SU-DHL-6 (cell line): ENCODE results near the gene GAS1.

Source experiments
- EZH2phosphoT487 ChIP-seq: fragments of 200-600 bp; sonication (generic), shearing (Covaris generic); conservative IDR thresholded peaks from 2 replicates; pipeline ENCODE4 v1.6.1; 2018; ENCODE audit warnings: mild to moderate bottlenecking, antibody characterized with exemption, low read length, moderate library complexity, mixed read lengths
- TF ChIP-seq, protein P1 (sequence below): fragments of 200-600 bp; sonication (generic); IDR thresholded peaks from one replicate; pipeline ENCODE4 v1.5.1; 2017; ENCODE audit warnings: antibody characterized with exemption, mild to moderate bottlenecking, low read length, moderate library complexity; ENCODE audit not compliant: insufficient read depth, poor library complexity, severe bottlenecking

DNA sequence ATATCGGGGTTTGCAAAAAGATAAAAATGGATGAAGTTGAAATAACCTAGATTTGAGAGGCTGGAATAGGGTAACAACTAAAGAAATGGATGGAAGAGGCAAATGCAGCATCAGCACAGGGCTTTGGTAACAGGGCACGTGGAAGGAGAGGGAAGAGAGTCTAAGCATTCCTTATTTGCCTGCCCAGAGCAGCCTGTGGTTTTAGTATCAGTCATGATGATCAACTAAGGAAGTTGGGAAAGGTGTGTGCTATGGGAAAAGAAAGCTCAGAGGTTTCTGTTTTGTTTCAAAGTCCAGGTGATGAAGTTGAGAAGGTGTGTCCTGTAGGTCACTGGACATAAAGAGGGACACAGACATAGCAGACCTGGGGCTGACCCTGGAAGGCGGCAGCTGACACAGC, 28.8 kb downstream of the GAS1 start:
- TF ChIP-seq, protein P1, sequence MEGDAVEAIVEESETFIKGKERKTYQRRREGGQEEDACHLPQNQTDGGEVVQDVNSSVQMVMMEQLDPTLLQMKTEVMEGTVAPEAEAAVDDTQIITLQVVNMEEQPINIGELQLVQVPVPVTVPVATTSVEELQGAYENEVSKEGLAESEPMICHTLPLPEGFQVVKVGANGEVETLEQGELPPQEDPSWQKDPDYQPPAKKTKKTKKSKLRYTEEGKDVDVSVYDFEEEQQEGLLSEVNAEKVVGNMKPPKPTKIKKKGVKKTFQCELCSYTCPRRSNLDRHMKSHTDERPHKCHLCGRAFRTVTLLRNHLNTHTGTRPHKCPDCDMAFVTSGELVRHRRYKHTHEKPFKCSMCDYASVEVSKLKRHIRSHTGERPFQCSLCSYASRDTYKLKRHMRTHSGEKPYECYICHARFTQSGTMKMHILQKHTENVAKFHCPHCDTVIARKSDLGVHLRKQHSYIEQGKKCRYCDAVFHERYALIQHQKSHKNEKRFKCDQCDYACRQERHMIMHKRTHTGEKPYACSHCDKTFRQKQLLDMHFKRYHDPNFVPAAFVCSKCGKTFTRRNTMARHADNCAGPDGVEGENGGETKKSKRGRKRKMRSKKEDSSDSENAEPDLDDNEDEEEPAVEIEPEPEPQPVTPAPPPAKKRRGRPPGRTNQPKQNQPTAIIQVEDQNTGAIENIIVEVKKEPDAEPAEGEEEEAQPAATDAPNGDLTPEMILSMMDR, result no peak
- no peak for TF ChIP-seq EZH2phosphoT487
